Lung (tissue), 16 donors: ENCODE measurements around the gene OR8G5. TPM values are rescaled to one million over a fixed set of nuclear protein-coding genes. Genes with fewer than 3 reads are reported as not detected.

Experiments used
- ATAC-seq: fragments of 200-7000 bp; cut with Tn5 transposase; one replicate; pipeline ENCODE4 v1.9.1; 2020; ENCODE audit warnings: moderate number of reproducible peaks; ENCODE audit not compliant: insufficient read depth, low FRiP score
- DNase-seq, 3 donors: peaks; one replicate each; pipeline ENCODE4 v3.0.0-alpha.2; 2013 to 2017
- H3K27ac ChIP-seq, 2 donors: one replicate each; pipeline ENCODE4 v1.5.1; 2013; ENCODE audit warnings: mild to moderate bottlenecking in 2 of 2, moderate library complexity in 2 of 2, control low read depth in 1 of 2, inconsistent platforms in 1 of 2, low read depth in 1 of 2, low read length in 1 of 2
- H3K27me3 ChIP-seq, 3 donors: one replicate each; pipeline ENCODE4 v1.5.1; 2013; ENCODE audit warnings: low read length in 2 of 3; ENCODE audit not compliant: control insufficient read depth in 3 of 3, insufficient read depth in 3 of 3
- H3K36me3 ChIP-seq, 4 donors: one replicate each; pipeline ENCODE4 v1.5.1; 2013; ENCODE audit warnings: low read length in 4 of 4, mild to moderate bottlenecking in 1 of 4, moderate library complexity in 1 of 4; ENCODE audit not compliant: control insufficient read depth in 4 of 4, insufficient read depth in 4 of 4
- H3K4me1 ChIP-seq, 5 donors: one replicate each; pipeline ENCODE4 v1.5.1; 2013; ENCODE audit warnings: low read length in 5 of 5, mild to moderate bottlenecking in 2 of 5, moderate library complexity in 1 of 5; ENCODE audit not compliant: control insufficient read depth in 5 of 5, insufficient read depth in 5 of 5
- H3K4me3 ChIP-seq: one replicate; pipeline ENCODE4 v1.5.1; 2013; ENCODE audit warnings: mild to moderate bottlenecking, control low read depth, moderate library complexity
- H3K9ac ChIP-seq, 2 donors: one replicate each; pipeline ENCODE4 v1.5.1; 2013; ENCODE audit warnings: low read length in 2 of 2, control low read depth in 1 of 2; ENCODE audit not compliant: insufficient read depth in 1 of 2
- H3K9me3 ChIP-seq, 4 donors: one replicate each; pipeline ENCODE4 v1.5.1; 2013; ENCODE audit warnings: low read length in 3 of 4, mild to moderate bottlenecking in 1 of 4, moderate library complexity in 1 of 4; ENCODE audit not compliant: control insufficient read depth in 4 of 4, insufficient read depth in 3 of 4
- CTCF ChIP-seq: IDR thresholded peaks from 2 replicates; pipeline ENCODE4 v1.5.1; 2012; ENCODE audit warnings: mild to moderate bottlenecking; ENCODE audit errors: control extremely low read depth, extremely low read depth
- WGBS, 2 donors: extraction: QIAGEN DNeasy Blood & Tissue Kit; methylation state at CpG; one replicate each; pipeline ENCODE4 v1.1.7; 2013; 5-methylcytosine and 5-hydroxymethylcytosine counted together
- long read RNA-seq, 5 donors: transcript quantifications; one replicate each; lab custom pipeline, GENCODE V29; 2026
- polyA plus RNA-seq, 2 donors: library from polyadenylated mRNA; stranded (reverse); fragments of 200-250 nt; gene quantifications; one replicate each; pipeline ENCODE4 v1.2.1, GENCODE V29; 2013
- total RNA-seq, 2 donors: library from RNA; depleted of rRNA in 1 of 2; stranded (reverse); fragments of >200 nt in 1 of 2; gene quantifications; one replicate each; pipeline ENCODE4 v1.2.1, GENCODE V29; 2014 to 2021
- donor health status: control.
- donor health status: control.
- donor health status: Bipolar disorder and iron deficiency.
- donor health status: healthy.
- donor health status: DM: yes; HTN: yes; CAD: no.

The OR8G5 gene
- total RNA-seq (under 1 TPM in 1 of 2 donors, not detected in 1; 0.34 TPM), polyA plus RNA-seq (under 1 TPM; 0.10 to 0.13 TPM)
- long read RNA-seq, donor 1, result 0 reads
- long read RNA-seq, donor 2, result 0 reads
- long read RNA-seq, donor 3, result 0 reads
- long read RNA-seq, donor 4, result 0 reads
- long read RNA-seq, donor 5, result 0 reads

GRCh38 chr11:124256076-124256475 is at the start of gene OR8G5:
OR8G5 (plus strand) TSS chr11:124256376; CDS start chr11:124264932, 8,556 bp downstream.
- H3K9me3 ChIP-seq, result no peaks in the 10 kb centered on the region
- H3K27me3 ChIP-seq, result no peaks in the 10 kb centered on the region
- H3K9ac ChIP-seq, result no peak within 1 kb of the TSS
- TF ChIP-seq CTCF, result no peak
- 72 to 83% methylated on average over 4 of the region's 4 CpGs for WGBS, 2 donors
- ATAC-seq (no peak), DNase-seq (no peak)
- H3K27ac ChIP-seq, result no peak within 1 kb of the TSS
- no peaks in the 10 kb centered on the region for H3K36me3 ChIP-seq
- H3K4me3 ChIP-seq, result no peak within 1 kb of the TSS
- no peaks in the 10 kb centered on the region for H3K4me1 ChIP-seq

- no peak for DNase-seq
- 65 to 78% methylated on average over 6 of the region's 6 CpGs for WGBS, 2 donors
- Histone ChIP-seq H3K4me3 (no peak overlapping the region), H3K9me3 (no peaks in the 10 kb centered on the region), H3K27ac (no peak overlapping the region), H3K36me3 (no peaks in the 10 kb centered on the region), H3K4me1 (no peaks in the 10 kb centered on the region), H3K9ac (no peak overlapping the region), H3K27me3 (no peaks in the 10 kb centered on the region)
- no peak for ATAC-seq
- TF ChIP-seq CTCF, result no peak
Observed at GRCh38 chr11:124207102-124207792, 48.9 kb upstream of the OR8G5 start.

- TF ChIP-seq CTCF, result no peak
Observed at GRCh38 chr11:124209824-124210357, 46.3 kb upstream of the OR8G5 start.

More at GRCh38 chr11:124209824-124210357, 46.3 kb upstream of the OR8G5 start:
- Histone ChIP-seq H3K4me3 (no peak overlapping the region), H3K9ac (no peak overlapping the region), H3K4me1 (no peaks in the 10 kb centered on the region), H3K27me3 (no peaks in the 10 kb centered on the region), H3K27ac (no peak overlapping the region), H3K36me3 (no peaks in the 10 kb centered on the region), H3K9me3 (no peaks in the 10 kb centered on the region)
- ATAC-seq (no peak), DNase-seq (no peak)
- 89 to 96% methylated on average over 6 of the region's 6 CpGs for WGBS, 2 donors
